Fibroblast of gingiva (primary cell): Measurements from ENCODE around the gene COA3.
A peak's percentile ranks its signal among the peaks of the same experiment; 100 is the strongest.

Experiments
- DNase-seq: peaks from one replicate; pipeline ENCODE4 v3.0.0-alpha.2; 2011; ENCODE audit warnings: low read depth

COA3 gene

GRCh38 chr17:42750739-42751344 lies 47.7 kb downstream of the COA3 start:
- DNase-seq, result no peak

GRCh38 chr17:42748908-42749798 lies 49.4 kb downstream of the COA3 start:
- DNase-seq, result peak; percentile 84

GRCh38 chr17:42748202-42748907 lies 50.1 kb downstream of the COA3 start:
- DNase-seq, result peak; percentile 36
